NCI-H82 treated with DMSO at 0.1 percent for 48 hours (cell line): Measurements from ENCODE around the gene DPEP1.
A peak's percentile ranks its signal among the peaks of the same experiment; 100 is the strongest.
"Not testable (repeated sequence)": the region's sequence is repeated elsewhere in the genome, so short reads cannot be mapped to it uniquely, and the experiment has no call there.

Experiments used
- DNase-seq: peaks from one replicate; lab custom pipeline; 2025; ENCODE audit not compliant: unreplicated experiment; lab: John Stamatoyannopoulos, UW

Gene DPEP1

GRCh38 chr16:89645122-89645521 lies 31.7 kb downstream of the DPEP1 start:
- no peak for DNase-seq

- DNase-seq: no peak
Measured at GRCh38 chr16:89646270-89646669, 32.8 kb downstream of the DPEP1 start.

GRCh38 chr16:89646906-89647305 lies 33.5 kb downstream of the DPEP1 start:
- no peak for DNase-seq

GRCh38 chr16:89651584-89651983 lies 38.1 kb downstream of the DPEP1 start:
- no peak for DNase-seq

GRCh38 chr16:89653656-89654295 lies 40.3 kb downstream of the DPEP1 start:
- no peak for DNase-seq

- no peak for DNase-seq
Measured at GRCh38 chr16:89655062-89655643, 41.7 kb downstream of the DPEP1 start.

- DNase-seq: no peak
Measured at GRCh38 chr16:89656435-89657121, 43.1 kb downstream of the DPEP1 start.

- DNase-seq: peak; percentile 47
Measured at GRCh38 chr16:89657442-89658220, 44.2 kb downstream of the DPEP1 start, which contains the start of the genes CHMP1A and SPATA33. Gene CHMP1A, minus strand, starts transcription at chr16:89657708. Its CDS starts 120 bp downstream, at chr16:89657588. Gene SPATA33, plus strand, starts transcription at chr16:89657836. Its CDS starts 76 bp downstream, at chr16:89657912.

GRCh38 chr16:89658221-89658879 lies 44.9 kb downstream of the DPEP1 start:
- no peak for DNase-seq

GRCh38 chr16:89660146-89660545 lies 46.7 kb downstream of the DPEP1 start:
- DNase-seq: no peak

GRCh38 chr16:89661215-89661614 lies 47.8 kb downstream of the DPEP1 start:
- no peak for DNase-seq

- not testable (repeated sequence) for DNase-seq
Measured at GRCh38 chr16:89664238-89664637, 50.8 kb downstream of the DPEP1 start.

- DNase-seq: not testable (repeated sequence)
Measured at GRCh38 chr16:89667000-89667399, 53.6 kb downstream of the DPEP1 start.

- no peak for DNase-seq
Measured at GRCh38 chr16:89667633-89668032, 54.2 kb downstream of the DPEP1 start.

- no peak for DNase-seq
Measured at GRCh38 chr16:89668790-89669158, 55.3 kb downstream of the DPEP1 start.

GRCh38 chr16:89669755-89670154 lies 56.3 kb downstream of the DPEP1 start:
- no peak for DNase-seq

- DNase-seq: no peak
Measured at GRCh38 chr16:89670496-89671431, 57.3 kb downstream of the DPEP1 start.

GRCh38 chr16:89671565-89671964 lies 58.1 kb downstream of the DPEP1 start:
- not testable (repeated sequence) for DNase-seq

- DNase-seq: no peak
Measured at GRCh38 chr16:89672177-89672941, 58.9 kb downstream of the DPEP1 start.
